ENCODE data around the gene MECP2.
A peak's percentile ranks its signal among the peaks of the same experiment; 100 is the strongest.

MECP2 gene

GRCh38 chrX:154135458-154136229, 38.1 kb upstream of the MECP2 start:
- H2AFZ ChIP-seq (ENCODE audit: low read depth, low read length), result no peak overlapping the region
- no peak overlapping the region for H3K27ac ChIP-seq (ENCODE audit: low read length)
- H3K27me3 ChIP-seq (ENCODE audit: low read depth, low read length), result peaks cover 9% of the 10 kb centered on the region
- no peaks in the 10 kb centered on the region for H3K9me3 ChIP-seq (ENCODE audit: insufficient read depth, low read length)
- no peaks in the 10 kb centered on the region for H3K4me1 ChIP-seq (ENCODE audit: low read length)
- H3K9ac ChIP-seq (ENCODE audit: low read length), result no peak overlapping the region
- no peak for TF ChIP-seq EZH2phosphoT487 (IDR thresholded peaks at IDR 0.05; ENCODE audit: low read depth)
- no peak for TF ChIP-seq CTCF (IDR thresholded peaks at IDR 0.05; ENCODE audit: low read depth, low read length)
- peak overlapping the region; percentile 80; the same call in 1 of the 2 replicates for H3K4me2 ChIP-seq (ENCODE audit: low read length)
- H4K20me1 ChIP-seq (ENCODE audit: insufficient read depth, low read length), result no peaks in the 10 kb centered on the region
- no peak overlapping the region for H3K4me3 ChIP-seq (ENCODE audit: low read length)
- H3K79me2 ChIP-seq (ENCODE audit: low read length), result no peaks in the 10 kb centered on the region
- no peaks in the 10 kb centered on the region for H3K36me3 ChIP-seq (replicated peaks; ENCODE audit: low read depth, low read length)

GRCh38 chrX:154132366-154132765, 34.8 kb upstream of the MECP2 start:
- no peaks in the 10 kb centered on the region for H4K20me1 ChIP-seq (ENCODE audit: insufficient read depth, low read length)
- no peak for TF ChIP-seq EZH2phosphoT487 (IDR thresholded peaks at IDR 0.05; ENCODE audit: low read depth)
- no peak overlapping the region for H3K4me3 ChIP-seq (ENCODE audit: low read length)
- no peaks in the 10 kb centered on the region for H3K4me1 ChIP-seq (ENCODE audit: low read length)
- no peaks in the 10 kb centered on the region for H3K36me3 ChIP-seq (replicated peaks; ENCODE audit: low read depth, low read length)
- H3K9ac ChIP-seq (ENCODE audit: low read length), result no peak overlapping the region
- no peak overlapping the region for H2AFZ ChIP-seq (ENCODE audit: low read depth, low read length)
- H3K79me2 ChIP-seq (ENCODE audit: low read length), result no peaks in the 10 kb centered on the region
- H3K4me2 ChIP-seq (ENCODE audit: low read length), result no peak overlapping the region
- H3K27me3 ChIP-seq (ENCODE audit: low read depth, low read length), result peaks cover 9% of the 10 kb centered on the region
- H3K27ac ChIP-seq (ENCODE audit: low read length), result no peak overlapping the region
- no peaks in the 10 kb centered on the region for H3K9me3 ChIP-seq (ENCODE audit: insufficient read depth, low read length)

GRCh38 chrX:154131955-154132354, 34.4 kb upstream of the MECP2 start:
- Histone ChIP-seq H3K9me3 (ENCODE audit: insufficient read depth, low read length) (no peaks in the 10 kb centered on the region), H4K20me1 (ENCODE audit: insufficient read depth, low read length) (no peaks in the 10 kb centered on the region), H3K27ac (ENCODE audit: low read length) (no peak overlapping the region), H3K4me3 (ENCODE audit: low read length) (no peak overlapping the region), H3K4me1 (ENCODE audit: low read length) (no peaks in the 10 kb centered on the region), H3K36me3 (replicated peaks; ENCODE audit: low read depth, low read length) (no peaks in the 10 kb centered on the region), H3K4me2 (ENCODE audit: low read length) (no peak overlapping the region), H3K27me3 (ENCODE audit: low read depth, low read length) (peaks cover 9% of the 10 kb centered on the region), H2AFZ (ENCODE audit: low read depth, low read length) (no peak overlapping the region), H3K79me2 (ENCODE audit: low read length) (no peaks in the 10 kb centered on the region), H3K9ac (ENCODE audit: low read length) (no peak overlapping the region)
- no peak for TF ChIP-seq EZH2phosphoT487 (IDR thresholded peaks at IDR 0.05; ENCODE audit: low read depth)
- no peak for TF ChIP-seq CTCF (IDR thresholded peaks at IDR 0.05; ENCODE audit: low read depth, low read length)

- H3K9ac ChIP-seq (ENCODE audit: low read length), result no peak overlapping the region
- no peaks in the 10 kb centered on the region for H3K4me1 ChIP-seq (ENCODE audit: low read length)
- no peak overlapping the region for H3K4me2 ChIP-seq (ENCODE audit: low read length)
- no peaks in the 10 kb centered on the region for H3K9me3 ChIP-seq (ENCODE audit: insufficient read depth, low read length)
- H3K27me3 ChIP-seq (ENCODE audit: low read depth, low read length), result no peaks in the 10 kb centered on the region
- TF ChIP-seq CTCF (IDR thresholded peaks at IDR 0.05; ENCODE audit: low read depth, low read length) (no peak), EZH2phosphoT487 (IDR thresholded peaks at IDR 0.05; ENCODE audit: low read depth) (no peak)
- H3K4me3 ChIP-seq (ENCODE audit: low read length), result no peak overlapping the region
- no peaks in the 10 kb centered on the region for H4K20me1 ChIP-seq (ENCODE audit: insufficient read depth, low read length)
- H2AFZ ChIP-seq (ENCODE audit: low read depth, low read length), result no peak overlapping the region
- no peaks in the 10 kb centered on the region for H3K36me3 ChIP-seq (replicated peaks; ENCODE audit: low read depth, low read length)
- H3K27ac ChIP-seq (ENCODE audit: low read length), result no peak overlapping the region
- H3K79me2 ChIP-seq (ENCODE audit: low read length), result no peaks in the 10 kb centered on the region
Measured at GRCh38 chrX:154126101-154126500, 28.6 kb upstream of the MECP2 start.

Measured in OCI-LY3 (cell line).